Esophagus muscularis mucosa (tissue), 4 donors: ENCODE data around the gene CTNNA2. TPM values are rescaled to one million over a fixed set of nuclear protein-coding genes. Genes with fewer than 3 reads are reported as not detected.

ENCODE experiments used
- DNase-seq: peaks from one replicate; pipeline ENCODE4 v3.0.0-alpha.2; 2017; ENCODE audit errors: extremely low spot score
- H3K27ac ChIP-seq, 4 donors: fragments of 200-600 bp; sonication (generic); replicated peaks in 1 of 4; 1 replicate in 3 of 4; 2 replicates in 1 of 4; pipeline ENCODE4 v1.5.1; 2016 to 2019; ENCODE audit warnings: mild to moderate bottlenecking in 1 of 4
- H3K27me3 ChIP-seq, 4 donors: fragments of 200-600 bp; sonication (generic); one replicate each; pipeline versions ENCODE4 v1.5.1 to v1.6.0; 2016 to 2019
- H3K36me3 ChIP-seq, 4 donors: fragments of 200-600 bp; sonication (generic); one replicate each; pipeline ENCODE4 v1.5.1; 2016 to 2019
- H3K4me1 ChIP-seq, 4 donors: fragments of 200-600 bp; sonication (generic); one replicate each; pipeline ENCODE4 v1.5.1; 2016 to 2019
- H3K4me3 ChIP-seq, 4 donors: fragments of 200-600 bp; sonication (generic); 1 replicate in 2 of 4; 2 replicates in 2 of 4; pipeline ENCODE4 v1.5.1; 2016 to 2019; ENCODE audit warnings: mild to moderate bottlenecking in 4 of 4, moderate library complexity in 1 of 4
- H3K9me3 ChIP-seq, 4 donors: fragments of 200-600 bp; sonication (generic); 1 replicate in 3 of 4; 2 replicates in 1 of 4; pipeline ENCODE4 v1.5.1; 2016 to 2019
- EP300 ChIP-seq: sonication (generic); formaldehyde crosslinking; IDR thresholded peaks from one replicate; pipeline ENCODE4 v1.6.1; 2017; ENCODE audit warnings: antibody characterized with exemption
- POLR2A ChIP-seq: fragments of 450-650 bp; IDR thresholded peaks from one replicate; pipeline ENCODE4 v1.6.1; 2017; ENCODE audit warnings: antibody characterized with exemption, moderate library complexity, mild to moderate bottlenecking, low read depth
- POLR2AphosphoS5 ChIP-seq, 2 donors: sonication (generic); formaldehyde crosslinking; IDR thresholded peaks; one replicate each; pipeline ENCODE4 v1.6.1; 2017; ENCODE audit warnings: antibody characterized with exemption in 2 of 2
- WGBS: methylation state at CpG from one replicate; pipeline ENCODE4 v1.1.5; 2018; 5-methylcytosine and 5-hydroxymethylcytosine counted together
- intact Hi-C: fragments of 100-400 bp; cut with DNase I; formaldehyde crosslinking; loops from one replicate; pipeline ENCODE4 v1.15.1; 2023
- total RNA-seq, 4 donors: library from RNA; depleted of rRNA; stranded (reverse); fragments of >200 nt; gene quantifications; one replicate each; pipeline versions ENCODE4 v1.1.0 to v1.2.1, GENCODE V29; 2016
- TF ChIP-seq, protein P1 (sequence below), 3 experiments: fragments of 200-600 bp in 2 of 3; fragments of 450-650 bp in 1 of 3; sonication (generic) in 2 of 3; IDR thresholded peaks; one replicate each; pipeline ENCODE4 v1.5.1; 2017 to 2019; ENCODE audit warnings: antibody characterized with exemption in 3 of 3, mild to moderate bottlenecking in 2 of 3, moderate library complexity in 1 of 3

Gene CTNNA2
- 1 to 10 TPM in 2 of 4 donors, under 1 TPM in 2; 0.42 to 2.5 (median 1.1) TPM for total RNA-seq

DNA sequence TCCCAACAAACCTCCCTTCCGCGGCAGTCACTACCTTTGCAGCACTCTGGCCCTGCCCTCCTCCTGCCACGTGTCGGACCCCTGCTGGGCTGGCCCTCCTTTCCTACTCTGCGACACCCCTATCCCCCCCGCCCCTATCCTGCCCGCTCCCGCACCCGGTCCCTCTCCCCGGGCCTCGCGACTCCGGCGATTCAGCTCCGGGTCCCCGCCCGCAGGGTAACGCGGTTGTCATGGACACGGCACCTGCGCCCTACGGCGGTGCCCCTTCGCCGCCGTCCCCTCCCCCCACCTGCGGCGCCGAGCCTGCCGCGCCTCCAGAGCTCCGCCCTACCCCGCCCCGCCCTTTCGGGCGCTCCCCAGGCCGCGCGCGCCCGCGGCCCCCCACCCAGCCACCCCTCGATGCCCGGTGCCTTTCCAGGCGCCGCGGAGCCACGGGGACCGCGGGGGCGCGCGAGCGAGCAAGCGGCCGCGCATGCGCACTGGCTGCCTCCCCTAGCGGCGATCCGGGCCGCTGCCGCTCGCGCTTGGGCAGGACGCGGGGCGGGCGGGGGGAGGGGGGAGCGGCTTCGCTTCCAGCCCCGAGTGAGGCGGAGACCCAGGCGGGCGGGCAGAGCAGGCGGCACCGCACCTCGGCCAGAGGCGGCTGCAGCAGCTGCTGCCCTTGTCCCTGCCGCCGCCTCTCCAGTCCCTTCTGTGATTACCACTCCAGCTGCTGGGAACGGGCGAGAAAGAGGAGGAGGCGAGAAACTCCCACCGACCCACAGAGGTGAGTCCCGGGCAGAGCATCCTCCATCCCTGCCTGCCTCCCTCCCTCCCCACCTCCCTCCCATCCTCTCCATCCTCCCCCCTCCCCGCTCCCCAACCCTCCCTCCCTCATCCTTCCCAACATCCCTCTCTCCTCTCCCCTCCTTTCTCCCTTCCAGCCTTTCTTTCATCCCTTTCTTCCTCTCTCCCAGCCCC, at the start of gene CTNNA2:
CTNNA2 (plus strand) TSS at position 610 of the 960 bp plus-strand sequence.
- WGBS, result under 1% methylated on average over 19 of the region's 87 CpGs
- peaks cover 3 to 13% (median 11%) of the 10 kb centered on the region in 4 donors for H3K4me1 ChIP-seq
- intact Hi-C loops, result no loop called here
- no peaks in the 10 kb centered on the region for H3K9me3 ChIP-seq
- DNase-seq, result no peak
- no peaks in the 10 kb centered on the region for H3K36me3 ChIP-seq
- TF ChIP-seq POLR2AphosphoS5 (IDR thresholded peaks at IDR 0.05) (no peak), POLR2A (no peak), EP300 (no peak)
- TF ChIP-seq, protein P1, sequence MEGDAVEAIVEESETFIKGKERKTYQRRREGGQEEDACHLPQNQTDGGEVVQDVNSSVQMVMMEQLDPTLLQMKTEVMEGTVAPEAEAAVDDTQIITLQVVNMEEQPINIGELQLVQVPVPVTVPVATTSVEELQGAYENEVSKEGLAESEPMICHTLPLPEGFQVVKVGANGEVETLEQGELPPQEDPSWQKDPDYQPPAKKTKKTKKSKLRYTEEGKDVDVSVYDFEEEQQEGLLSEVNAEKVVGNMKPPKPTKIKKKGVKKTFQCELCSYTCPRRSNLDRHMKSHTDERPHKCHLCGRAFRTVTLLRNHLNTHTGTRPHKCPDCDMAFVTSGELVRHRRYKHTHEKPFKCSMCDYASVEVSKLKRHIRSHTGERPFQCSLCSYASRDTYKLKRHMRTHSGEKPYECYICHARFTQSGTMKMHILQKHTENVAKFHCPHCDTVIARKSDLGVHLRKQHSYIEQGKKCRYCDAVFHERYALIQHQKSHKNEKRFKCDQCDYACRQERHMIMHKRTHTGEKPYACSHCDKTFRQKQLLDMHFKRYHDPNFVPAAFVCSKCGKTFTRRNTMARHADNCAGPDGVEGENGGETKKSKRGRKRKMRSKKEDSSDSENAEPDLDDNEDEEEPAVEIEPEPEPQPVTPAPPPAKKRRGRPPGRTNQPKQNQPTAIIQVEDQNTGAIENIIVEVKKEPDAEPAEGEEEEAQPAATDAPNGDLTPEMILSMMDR (IDR thresholded peaks at IDR 0.05), result peak in 1 of 3 experiments; percentile 29
- no peak within 1 kb of the TSS for H3K27ac ChIP-seq
- H3K27me3 ChIP-seq, result peaks cover 0 to 48% (median 6%) of the 10 kb centered on the region in 4 donors
- H3K4me3 ChIP-seq, result peak within 1 kb of the TSS; percentile 50 to 60 (median 54)

- Histone ChIP-seq H3K27me3 (no peaks in the 10 kb centered on the region), H3K36me3 (no peaks in the 10 kb centered on the region), H3K4me3 (no peak overlapping the region), H3K9me3 (no peaks in the 10 kb centered on the region), H3K27ac (no peak overlapping the region), H3K4me1 (no peaks in the 10 kb centered on the region)
- TF ChIP-seq POLR2A, result no peak
- no peak for TF ChIP-seq POLR2AphosphoS5 (IDR thresholded peaks at IDR 0.05)
- TF ChIP-seq, protein P1 (IDR thresholded peaks at IDR 0.05), result no peak
- TF ChIP-seq EP300, result no peak
- WGBS, result 76% methylated on average over 3 of the region's 3 CpGs
- no peak for DNase-seq
- intact Hi-C loops, result no loop called here
These were observed 25.5 kb upstream of the CTNNA2 start for GRCh38 chr2:79487399-79487798.

GRCh38 chr2:79511320-79511951, 1.4 kb upstream of the CTNNA2 start:
- 19% methylated on average over 16 of the region's 16 CpGs for WGBS
- no peaks in the 10 kb centered on the region for H3K9me3 ChIP-seq
- H3K36me3 ChIP-seq, result no peaks in the 10 kb centered on the region
- intact Hi-C loops, result no loop called here
- no peak overlapping the region for H3K4me3 ChIP-seq
- H3K4me1 ChIP-seq, result peaks cover 3 to 13% (median 11%) of the 10 kb centered on the region in 4 donors
- H3K27me3 ChIP-seq, result peaks cover 0 to 48% (median 6%) of the 10 kb centered on the region in 4 donors
- no peak for DNase-seq
- TF ChIP-seq POLR2A (no peak), EP300 (no peak), POLR2AphosphoS5 (IDR thresholded peaks at IDR 0.05) (no peak)
- TF ChIP-seq, protein P1 (IDR thresholded peaks at IDR 0.05), result no peak
- H3K27ac ChIP-seq, result no peak overlapping the region

DNA sequence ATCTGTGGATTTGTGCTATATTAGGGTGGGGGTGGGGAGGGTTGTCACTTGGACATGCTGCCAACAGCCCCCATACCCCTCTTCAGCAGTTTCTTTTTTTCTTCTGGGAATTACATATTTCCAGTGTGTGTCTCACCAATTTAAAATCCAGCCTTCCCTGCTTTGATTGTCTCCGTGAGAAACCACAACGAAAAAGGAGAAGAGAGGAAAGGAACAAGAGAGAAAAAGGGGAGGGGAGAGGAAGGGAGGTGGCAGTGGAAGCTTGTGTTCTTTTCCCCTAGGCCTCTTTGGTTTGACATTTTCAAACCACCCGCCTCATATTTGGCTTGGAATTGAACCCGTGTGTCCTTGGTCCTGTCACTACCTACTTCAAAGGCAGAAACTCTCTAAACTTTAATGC, 860 bp downstream of the CTNNA2 start:
- no peaks in the 10 kb centered on the region for H3K9me3 ChIP-seq
- 34% methylated on average over 4 of the region's 4 CpGs for WGBS
- peaks cover 3 to 13% (median 11%) of the 10 kb centered on the region in 4 donors for H3K4me1 ChIP-seq
- TF ChIP-seq, protein P1 (IDR thresholded peaks at IDR 0.05), result no peak
- TF ChIP-seq EP300, result no peak
- TF ChIP-seq POLR2AphosphoS5 (IDR thresholded peaks at IDR 0.05), result no peak
- TF ChIP-seq POLR2A, result no peak
- no peaks in the 10 kb centered on the region for H3K36me3 ChIP-seq
- no peak for DNase-seq
- H3K4me3 ChIP-seq, result no peak overlapping the region
- H3K27me3 ChIP-seq, result peaks cover 0 to 48% (median 6%) of the 10 kb centered on the region in 4 donors
- H3K27ac ChIP-seq, result no peak overlapping the region
- intact Hi-C loops, result no loop called here
